NOMO-1 treated with dmso at 0.1 percent for 144 hours (cell line): ENCODE measurements around the gene EMC10.

Experiments
- DNase-seq: peaks from one replicate; lab custom pipeline; 2025; ENCODE audit not compliant: unreplicated experiment; lab: John Stamatoyannopoulos, UW

EMC10 gene

DNA sequence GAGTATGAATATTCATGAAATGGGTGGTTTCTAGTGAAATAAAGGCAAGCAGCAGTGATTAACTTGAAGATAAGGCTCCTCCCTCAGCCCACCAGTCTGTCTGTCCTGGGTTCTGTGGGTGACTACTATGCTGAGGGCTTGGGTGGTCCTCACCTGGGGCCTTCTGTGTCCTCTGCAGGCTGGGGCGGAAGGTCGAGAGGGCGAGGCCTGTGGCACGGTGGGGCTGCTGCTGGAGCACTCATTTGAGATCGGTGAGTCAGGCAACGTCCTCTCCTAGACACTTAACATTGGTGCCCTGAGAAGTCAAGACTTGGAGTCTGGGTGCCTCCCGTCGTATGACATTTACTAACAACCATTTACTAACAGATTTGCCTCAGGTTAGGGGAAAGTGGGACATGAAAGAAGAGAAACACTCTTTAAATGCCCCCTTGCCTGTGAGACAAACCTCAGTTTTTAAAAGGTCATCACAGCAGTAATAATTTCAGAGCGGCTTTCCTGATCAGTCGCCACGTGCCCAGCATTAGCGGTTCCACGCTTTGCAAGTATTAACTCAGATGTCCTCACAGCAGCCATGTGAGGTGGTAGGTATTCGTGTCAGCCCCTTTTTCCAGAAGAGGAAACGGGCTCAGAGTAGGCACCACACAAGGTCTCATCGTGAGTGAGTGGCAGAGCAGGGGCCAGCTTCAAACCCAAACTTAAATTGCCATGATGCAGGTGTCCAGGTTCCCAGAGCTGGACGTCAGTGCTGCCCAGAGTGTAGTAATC lies 1.6 kb downstream of the EMC10 start:
- DNase-seq, result no peak

DNA sequence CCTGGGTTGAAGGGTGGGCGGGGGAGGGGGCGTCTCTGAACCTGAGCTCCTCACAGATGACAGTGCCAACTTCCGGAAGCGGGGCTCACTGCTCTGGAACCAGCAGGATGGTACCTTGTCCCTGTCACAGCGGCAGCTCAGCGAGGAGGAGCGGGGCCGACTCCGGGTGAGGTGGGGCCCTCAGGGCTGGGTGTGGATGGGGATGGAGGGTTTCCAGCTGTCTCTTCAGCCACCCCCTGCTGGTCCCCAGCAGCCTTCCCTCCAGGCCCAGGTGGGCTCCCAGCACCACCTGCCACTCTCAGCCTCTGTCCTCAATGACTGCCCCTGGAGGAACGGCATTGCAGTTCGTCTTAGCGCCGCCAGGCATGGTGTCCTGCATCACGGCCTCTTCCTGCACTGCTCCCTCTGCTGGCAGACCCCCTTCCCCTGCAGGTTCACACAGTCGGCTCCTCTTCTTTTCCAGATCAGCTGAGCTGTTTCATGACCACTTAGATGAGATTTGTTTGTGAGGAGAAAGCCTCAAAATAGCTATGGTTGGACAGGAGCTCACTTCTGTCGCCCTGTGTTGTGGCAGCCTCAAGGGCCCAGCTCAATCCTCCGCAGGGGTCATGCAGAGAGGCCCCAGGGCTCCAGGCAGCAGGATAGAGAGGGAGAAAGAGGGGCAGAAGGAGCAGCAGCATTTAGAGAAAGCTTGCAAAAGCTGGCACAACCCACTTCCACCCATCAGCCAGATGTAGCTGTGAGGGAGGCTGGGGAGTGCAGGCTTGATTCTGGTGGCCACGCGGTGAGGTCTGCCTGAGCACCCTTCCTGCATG lies 2.8 kb downstream of the EMC10 start:
- no peak for DNase-seq

DNA sequence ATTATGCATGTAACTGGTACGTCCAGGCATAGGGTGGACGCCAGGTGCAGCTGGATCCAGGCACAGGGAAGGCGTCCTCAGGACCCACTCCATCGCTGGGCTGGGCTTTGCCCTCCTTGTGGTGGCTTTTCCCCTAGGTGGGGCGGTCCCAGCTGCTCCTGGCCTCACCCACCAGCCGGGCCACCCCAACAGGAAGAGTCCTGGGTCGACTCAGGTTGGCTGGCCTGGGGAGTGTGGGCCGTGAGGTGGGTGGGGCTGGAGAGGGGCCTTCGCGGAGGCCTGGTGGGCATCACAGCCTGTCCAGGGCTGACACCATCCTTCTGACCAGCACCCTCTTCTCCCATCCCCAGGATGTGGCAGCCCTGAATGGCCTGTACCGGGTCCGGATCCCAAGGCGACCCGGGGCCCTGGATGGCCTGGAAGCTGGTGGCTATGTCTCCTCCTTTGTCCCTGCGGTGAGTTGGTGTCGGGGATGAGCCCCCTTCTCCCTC lies 3.5 kb downstream of the EMC10 start:
- DNase-seq, result no peak

DNA sequence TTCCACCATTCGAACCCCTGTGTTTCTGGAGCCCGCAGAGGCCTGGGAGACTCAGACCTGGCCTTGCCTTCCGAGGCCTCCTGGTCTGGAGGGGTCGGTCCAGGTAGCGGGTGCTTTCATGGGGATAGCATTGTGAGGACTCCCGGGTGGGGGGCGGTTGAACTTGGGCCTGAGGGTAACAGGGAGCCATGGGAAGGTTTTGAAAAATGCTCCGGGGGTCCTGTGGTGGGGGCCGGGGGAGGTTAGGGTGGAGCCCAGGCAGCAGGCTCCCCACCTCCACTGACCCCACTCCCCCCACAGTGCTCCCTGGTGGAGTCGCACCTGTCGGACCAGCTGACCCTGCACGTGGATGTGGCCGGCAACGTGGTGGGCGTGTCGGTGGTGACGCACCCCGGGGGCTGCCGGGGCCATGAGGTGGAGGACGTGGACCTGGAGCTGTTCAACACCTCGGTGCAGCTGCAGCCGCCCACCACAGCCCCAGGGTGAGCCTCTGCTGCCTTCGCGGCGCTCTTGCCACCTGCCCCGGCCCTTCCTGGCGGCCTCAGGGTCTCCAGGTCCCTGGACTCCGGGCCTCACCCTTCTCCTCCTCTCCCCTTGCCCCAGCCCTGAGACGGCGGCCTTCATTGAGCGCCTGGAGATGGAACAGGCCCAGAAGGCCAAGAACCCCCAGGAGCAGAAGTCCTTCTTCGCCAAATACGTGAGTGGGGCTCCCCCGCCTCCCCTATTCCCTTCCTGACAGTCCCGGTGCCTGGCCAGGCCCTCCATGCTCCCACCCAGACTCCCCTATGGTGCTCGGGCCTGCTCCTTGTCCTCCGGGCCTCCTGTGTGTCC lies 4.2 kb downstream of the EMC10 start:
- DNase-seq, result no peak

DNA sequence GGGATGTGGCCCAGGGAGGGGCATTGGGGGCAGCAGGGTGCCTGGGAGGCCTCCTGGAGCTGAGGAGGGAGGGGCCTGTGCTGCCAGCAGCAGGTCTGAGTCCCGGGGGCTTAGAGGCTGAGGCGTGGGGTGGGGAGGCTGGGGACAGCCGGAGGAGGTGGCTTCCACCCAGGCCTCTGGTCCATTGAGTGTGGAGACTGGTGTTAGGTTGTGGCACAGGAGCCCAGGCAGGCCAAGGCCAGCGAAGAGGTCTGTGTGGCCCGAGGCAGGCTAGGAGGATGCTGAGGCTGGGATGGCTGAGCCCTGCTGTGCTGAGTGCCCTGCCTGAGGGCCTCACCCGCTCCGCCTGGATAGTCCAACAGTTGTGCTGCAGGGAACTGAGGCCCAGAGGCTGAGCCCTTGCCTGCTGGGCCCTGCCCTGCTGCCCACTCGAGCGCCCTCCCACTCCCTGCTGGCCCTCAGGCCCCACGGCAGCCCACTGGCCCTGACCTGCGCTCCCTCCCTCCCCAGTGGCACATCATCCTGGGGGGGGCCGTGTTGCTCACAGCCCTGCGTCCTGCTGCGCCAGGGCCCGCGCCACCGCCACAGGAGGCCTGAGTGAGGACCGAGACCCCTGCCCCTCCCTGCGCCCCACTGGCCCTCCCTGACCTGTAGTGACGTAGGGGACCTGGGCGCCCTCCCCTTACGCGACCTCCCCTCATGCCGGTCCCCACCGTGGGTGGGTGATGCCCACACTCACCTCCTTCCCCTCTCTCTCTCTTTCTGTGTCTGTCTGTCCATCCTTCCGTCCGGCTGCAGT lies 5.2 kb downstream of the EMC10 start:
- DNase-seq, result no peak

DNA sequence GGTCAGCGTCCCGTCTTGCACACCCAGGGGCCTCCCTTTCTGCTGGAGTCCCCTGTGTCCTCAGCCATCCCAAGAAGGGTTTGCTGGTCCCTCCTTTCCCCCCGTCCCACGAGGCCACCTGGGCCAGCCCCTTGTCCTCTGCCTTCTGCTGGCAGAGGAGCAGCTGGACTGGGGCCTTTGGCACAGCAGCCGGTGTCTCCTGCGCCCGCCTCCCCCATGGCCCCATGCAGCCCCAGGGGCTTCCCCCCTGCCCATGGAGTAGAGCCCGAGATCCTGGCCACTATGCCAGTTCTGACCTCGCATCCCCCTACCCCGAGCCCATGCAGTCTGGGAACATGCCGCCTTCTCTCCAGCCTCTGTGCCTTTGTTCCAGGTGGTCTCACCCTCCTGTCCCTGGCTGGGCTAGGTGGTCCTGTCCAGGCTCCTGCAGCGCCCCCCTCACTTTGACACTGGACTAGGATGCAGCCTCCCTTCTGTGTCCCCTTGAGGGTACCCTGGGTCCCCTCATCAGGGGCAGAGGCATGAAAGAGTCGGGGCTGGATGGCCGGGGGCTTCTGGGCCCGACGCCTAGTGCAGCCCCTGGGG lies 6.1 kb downstream of the EMC10 start:
- DNase-seq, result no peak

DNA sequence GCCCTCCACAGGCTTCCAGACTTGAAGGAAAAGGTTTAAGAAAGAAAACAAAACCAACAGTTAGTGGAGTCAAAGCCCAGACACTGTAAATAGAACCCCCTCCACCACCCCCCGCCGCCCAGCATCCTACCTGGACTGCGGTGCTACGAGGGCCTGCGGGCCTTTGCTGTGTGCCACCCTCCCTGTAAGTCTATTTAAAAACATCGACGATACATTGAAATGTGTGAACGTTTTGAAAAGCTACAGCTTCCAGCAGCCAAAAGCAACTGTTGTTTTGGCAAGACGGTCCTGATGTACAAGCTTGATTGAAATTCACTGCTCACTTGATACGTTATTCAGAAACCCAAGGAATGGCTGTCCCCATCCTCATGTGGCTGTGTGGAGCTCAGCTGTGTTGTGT lies 6.6 kb downstream of the EMC10 start:
- DNase-seq, result no peak

DNA sequence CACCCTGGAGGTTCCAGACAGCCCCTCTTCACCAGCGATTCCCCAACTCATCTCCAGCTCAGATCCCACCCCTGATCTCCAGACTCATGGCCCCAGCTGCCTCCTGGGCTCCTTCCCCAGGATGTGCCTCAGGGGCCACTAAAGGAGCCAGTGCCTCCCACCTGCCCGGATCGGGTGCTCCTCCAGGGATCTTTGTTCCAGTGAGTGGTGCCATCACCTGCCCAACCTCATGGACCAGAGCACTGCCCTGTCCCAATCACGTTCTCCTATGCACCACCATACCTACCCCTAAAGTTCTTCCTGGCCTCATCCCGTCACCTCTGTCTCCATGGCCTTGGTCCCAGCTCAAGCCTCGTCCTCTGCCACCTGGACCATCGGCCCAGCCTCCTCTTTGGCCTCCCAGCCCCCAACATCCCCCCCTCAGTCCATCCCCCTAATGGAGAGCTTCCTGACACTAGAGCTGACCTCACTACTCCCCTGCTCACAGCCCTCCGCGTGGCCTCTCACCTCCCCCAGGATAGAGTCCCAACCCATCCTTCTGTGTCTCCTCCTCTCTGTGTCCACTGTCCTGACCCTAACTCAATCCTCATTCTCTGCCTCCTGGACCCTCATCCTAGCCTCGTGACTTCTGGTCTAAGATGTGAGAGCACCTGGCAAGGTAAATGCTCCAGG lies 9.1 kb downstream of the EMC10 start:
- no peak for DNase-seq

DNA sequence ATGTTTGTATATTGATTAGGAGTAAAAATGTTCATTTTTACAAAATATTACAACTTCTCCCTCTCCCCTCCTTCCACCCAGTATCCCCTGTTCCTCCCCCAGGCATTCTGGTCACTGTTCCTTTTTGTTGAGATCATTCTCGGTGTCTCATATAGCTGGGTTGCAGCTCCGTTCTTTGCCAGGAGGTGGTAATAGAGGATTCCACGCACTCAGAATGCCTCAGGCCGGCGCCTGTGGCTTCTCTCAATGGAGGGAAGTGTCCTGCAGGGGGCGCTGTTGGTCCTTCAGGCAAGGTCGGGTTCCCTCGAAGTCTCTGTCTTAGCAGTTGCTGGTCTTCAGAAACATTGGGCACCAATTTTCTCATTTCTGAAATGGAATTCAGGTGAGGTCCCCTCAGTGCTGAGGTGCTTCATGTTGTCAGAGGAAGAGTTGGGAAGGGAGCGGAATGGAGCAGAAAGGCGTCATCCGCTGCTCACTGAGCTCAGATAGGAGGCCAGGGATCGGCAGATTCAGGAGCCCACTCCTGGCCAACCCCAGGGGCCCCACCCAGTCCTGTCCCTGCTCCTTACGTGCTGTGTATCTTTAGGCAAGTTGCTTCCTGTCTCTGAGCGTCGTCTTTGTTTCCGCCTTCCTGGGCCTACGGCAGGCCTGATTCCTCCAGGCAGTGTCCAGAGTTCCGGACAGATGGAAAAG lies 10.7 kb downstream of the EMC10 start:
- no peak for DNase-seq

DNA sequence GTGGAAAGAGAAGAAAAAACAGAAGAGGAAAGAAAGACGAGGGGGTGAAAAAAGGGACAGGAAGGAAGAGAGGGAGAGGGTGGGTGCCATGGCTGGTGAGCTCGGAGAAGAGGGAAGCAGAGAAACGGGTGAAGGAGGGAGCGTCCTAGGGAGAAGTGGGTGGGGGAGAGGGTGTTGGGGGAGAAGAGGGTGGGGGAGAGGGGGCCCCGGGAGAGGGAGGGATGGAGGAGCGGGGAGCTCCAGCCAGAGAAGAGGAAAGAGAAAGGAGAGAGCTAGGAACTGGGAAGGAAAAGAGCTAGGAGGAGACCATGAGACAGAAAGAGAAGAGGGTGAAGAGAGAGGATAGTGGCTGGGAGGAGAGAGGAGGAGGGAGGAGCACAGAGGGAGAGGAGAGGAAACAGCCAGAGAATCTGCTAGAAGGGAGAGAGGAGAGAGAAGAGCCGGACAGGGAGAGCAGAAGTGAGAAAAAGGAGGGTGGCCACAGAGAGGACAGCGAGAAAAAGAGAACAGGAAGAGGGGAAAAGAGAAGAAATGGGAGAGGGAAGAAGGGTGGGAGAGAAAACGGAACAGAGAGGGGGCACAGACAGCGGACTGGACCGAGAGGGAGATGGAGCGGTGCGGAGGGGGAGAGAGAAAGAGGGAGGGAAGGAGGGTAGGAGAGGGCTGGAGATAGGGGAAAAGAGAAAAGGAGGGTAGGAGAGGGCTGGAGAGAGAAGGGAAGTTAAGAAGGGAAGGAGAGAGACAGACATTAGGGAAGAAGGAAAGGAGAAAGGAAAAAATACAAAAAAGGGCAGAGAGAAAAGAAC lies 12.3 kb downstream of the EMC10 start:
- DNase-seq, result peak; percentile 36

DNA sequence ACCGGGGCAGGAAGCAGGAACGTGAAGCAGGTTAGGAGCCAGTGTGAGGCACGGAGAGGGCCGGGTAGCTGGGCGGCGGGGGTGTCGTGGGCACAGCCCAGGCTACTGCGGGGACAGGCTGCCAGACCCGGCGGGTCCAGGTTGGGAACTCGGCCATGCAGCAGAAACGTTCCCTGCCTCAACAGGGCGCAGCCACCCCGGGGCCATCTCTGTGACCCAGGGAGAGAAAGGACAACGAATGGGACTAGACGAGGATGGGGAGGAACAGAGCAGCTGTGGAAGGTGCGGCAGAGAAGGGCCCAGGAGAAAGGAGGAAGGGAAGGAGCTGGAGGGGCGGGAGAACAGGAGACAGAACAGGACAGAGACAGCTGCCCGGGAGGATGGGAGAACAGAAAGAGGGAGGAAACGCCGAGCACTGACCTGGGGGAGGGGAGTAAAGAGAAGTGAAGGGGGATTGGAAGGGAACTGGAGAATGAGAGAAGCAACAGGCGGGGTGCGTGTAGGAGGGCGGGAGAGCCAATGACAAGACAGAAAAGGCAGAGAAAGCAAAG lies 13.2 kb downstream of the EMC10 start:
- DNase-seq, result no peak

DNA sequence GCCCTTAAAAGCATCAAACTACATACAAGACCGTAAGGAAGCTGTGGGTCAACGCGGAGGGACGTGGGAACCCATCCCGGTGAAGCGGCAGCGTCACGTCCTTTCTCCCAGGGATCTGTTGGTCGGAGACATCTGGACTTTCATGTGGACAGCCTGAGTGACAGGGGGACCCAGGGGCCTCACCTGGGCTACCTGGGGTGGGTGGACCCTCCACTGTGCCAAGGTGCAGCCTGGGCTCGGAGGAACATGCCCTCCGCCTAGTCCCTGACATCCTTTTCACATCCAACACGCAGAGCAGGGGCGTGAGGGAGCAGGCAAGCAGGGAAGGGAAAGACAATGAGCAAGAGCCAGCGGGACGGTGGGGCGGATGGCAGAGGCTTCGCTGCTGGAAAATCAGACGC lies 14.1 kb downstream of the EMC10 start:
- DNase-seq, result no peak

DNA sequence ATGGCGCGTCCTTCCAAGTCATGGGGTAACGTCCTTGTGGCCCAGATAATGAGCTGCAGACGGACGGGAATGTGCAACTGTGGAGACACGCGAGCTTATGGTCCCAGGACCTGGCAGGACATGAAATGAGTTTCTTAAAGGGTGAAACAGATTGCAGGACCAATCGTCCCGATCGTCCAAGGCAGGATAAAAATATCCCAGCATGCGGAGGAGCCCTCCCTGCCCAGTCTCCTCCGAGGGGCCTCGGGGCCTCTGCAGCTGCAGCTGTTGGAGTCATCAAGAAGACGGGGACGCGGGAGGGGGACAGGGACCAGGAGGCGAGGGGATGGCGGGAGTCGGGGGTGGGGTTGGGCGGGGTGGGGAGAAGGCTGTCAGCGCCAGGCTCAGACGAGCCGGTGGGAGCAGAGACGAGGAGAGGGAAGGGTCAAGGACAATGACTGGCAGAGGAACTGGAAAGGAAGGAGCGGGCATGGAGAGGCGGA lies 14.7 kb downstream of the EMC10 start:
- no peak for DNase-seq

DNA sequence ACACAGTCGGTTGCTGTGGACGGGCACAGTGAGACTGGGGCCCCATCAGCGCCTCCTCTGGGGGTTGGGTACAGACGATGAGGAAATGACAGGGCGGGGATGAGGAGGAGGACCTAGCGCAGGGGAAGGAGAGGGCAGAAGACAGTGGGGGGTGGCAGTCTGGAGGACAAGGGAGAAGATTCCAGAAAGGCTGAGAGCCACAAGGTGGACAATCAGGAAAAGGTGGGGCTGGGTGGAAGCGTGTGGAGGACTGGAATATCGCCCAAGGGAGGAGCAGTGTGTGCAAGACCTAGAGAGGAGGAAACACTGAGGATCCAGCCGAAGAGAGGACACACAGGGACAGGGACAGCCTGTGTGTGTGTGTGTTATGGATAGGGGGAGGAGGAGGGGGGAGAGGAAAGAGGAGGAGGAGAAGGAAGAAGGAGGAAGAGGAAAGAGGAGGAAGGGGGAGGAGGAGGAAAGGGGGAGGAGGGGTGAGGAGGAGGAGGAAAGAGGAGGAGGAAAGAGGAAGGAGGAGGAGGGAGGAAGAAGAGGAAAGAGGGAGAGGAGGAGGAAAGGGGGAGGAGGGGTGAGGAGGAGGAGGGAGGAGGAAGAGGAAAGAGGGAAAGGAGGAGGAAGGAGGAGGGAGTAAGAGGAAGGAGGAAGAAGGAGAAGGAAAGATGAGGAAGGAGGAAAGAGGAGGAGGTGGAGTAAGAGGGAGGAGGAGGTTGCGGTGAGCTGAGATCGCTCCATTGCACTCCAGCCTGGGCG lies 16.2 kb downstream of the EMC10 start:
- peak; percentile 60 for DNase-seq

DNA sequence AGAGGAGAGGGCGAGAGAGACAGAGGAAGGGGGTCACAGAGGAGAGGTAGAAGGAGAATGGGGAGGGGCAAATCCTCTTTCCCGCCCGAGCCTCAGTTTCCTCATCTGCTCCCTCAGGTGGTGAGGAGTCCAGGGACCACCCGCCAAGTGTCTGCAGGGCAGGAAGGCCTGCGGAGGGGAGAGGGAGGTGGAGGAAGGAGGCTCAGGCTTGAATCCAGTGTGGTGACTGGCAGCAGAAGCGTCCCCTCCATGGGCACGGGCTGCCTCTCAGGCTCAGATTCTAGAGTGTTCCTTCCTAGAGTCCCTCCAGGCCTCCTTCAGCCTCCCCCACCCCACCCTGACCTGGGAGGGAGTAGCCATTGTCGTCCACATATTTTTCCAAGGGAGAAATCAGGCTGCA lies 16.9 kb downstream of the EMC10 start:
- no peak for DNase-seq

DNA sequence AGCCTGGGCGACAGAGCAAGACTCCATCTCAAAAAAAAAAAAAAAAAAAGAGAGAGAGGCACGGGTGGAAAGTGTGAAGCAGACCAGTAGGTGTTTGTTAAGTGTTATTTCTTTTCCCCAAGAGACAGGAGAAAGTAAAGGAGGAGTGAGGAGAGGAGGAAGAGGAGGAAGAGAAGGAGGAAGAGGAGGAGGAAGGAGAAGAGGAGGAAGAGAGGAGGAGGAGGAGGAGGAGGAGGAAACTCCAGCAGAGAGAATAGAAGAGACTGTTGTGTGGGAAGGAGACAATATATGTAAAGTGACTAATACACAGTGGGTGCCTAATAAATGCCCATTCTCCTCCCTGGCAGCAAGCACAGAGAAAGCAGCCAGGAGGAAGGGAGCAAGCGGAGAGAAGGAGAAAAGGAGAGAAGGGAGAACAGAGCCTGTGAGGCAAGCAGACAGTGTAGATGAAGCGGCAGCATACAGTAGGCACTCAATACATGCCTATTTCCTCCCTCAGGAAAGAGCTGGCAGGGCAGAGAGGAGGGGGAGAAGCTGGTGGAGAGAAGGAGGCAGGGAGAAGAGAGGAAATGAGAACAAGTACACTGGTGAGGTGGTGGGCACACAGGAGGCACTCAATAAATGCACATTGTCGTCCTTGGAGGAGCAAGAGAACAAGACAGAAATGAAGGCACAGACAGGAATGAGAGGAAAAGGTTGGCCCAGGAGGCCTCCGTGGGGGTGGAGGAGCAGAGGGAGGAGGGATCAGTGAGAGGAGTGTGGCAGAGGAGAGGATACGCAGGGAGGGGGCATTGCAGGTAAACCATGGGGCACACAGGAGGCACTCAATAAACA lies 18.1 kb downstream of the EMC10 start:
- no peak for DNase-seq
